Lower leg skin (tissue), 3 donors: Measurements from ENCODE around the gene IMPDH1.

Experiments used
- CTCF ChIP-seq, 3 donors: fragments of 450-650 bp; IDR thresholded peaks; one replicate each; pipeline ENCODE4 v1.5.1; 2016; ENCODE audit warnings: antibody characterized with exemption in 3 of 3, mild to moderate bottlenecking in 3 of 3, moderate library complexity in 2 of 3
- POLR2A ChIP-seq, 2 donors: fragments of 450-650 bp; IDR thresholded peaks; one replicate each; pipeline ENCODE4 v1.6.1; 2016 to 2017; ENCODE audit warnings: antibody characterized with exemption in 2 of 2, mild to moderate bottlenecking in 1 of 2, moderate library complexity in 1 of 2

- no peak for TF ChIP-seq CTCF (IDR thresholded peaks at IDR 0.05)
- no peak for TF ChIP-seq POLR2A (IDR thresholded peaks at IDR 0.05)
Measured at GRCh38 chr7:128370491-128370890, 39.3 kb downstream of the IMPDH1 start.
